ENCODE measurements around the gene PDCD4.

- TF ChIP-seq FOXK2 (IDR thresholded peaks at IDR 0.05) (no peak), NFRKB (IDR thresholded peaks at IDR 0.05) (no peak), PKNOX1 (IDR thresholded peaks at IDR 0.05) (no peak), SP1 (IDR thresholded peaks at IDR 0.05) (no peak), SUZ12 (IDR thresholded peaks at IDR 0.05) (no peak), FOXM1 (IDR thresholded peaks at IDR 0.05; ENCODE audit: borderline replicate concordance) (no peak), TARDBP (IDR thresholded peaks at IDR 0.05) (no peak), ARNT (IDR thresholded peaks at IDR 0.05) (no peak)
These were observed 9.6 kb upstream of the PDCD4 start for GRCh38 chr10:110861930-110862649.

Data from HEK293T (cell line).